HG03520 (cell line): ENCODE data around the gene SLC2A13.
"Not testable (repeated sequence)": the region's sequence is repeated elsewhere in the genome, so short reads cannot be mapped to it uniquely, and the experiment has no call there.

Experiments
- ATAC-seq: cut with Tn5 transposase; IDR thresholded peaks from one replicate; pipeline ENCODE4 v1.9.1; 2021; ENCODE audit warnings: mild to moderate bottlenecking, moderate library complexity; ENCODE audit not compliant: unreplicated experiment

Gene SLC2A13

DNA sequence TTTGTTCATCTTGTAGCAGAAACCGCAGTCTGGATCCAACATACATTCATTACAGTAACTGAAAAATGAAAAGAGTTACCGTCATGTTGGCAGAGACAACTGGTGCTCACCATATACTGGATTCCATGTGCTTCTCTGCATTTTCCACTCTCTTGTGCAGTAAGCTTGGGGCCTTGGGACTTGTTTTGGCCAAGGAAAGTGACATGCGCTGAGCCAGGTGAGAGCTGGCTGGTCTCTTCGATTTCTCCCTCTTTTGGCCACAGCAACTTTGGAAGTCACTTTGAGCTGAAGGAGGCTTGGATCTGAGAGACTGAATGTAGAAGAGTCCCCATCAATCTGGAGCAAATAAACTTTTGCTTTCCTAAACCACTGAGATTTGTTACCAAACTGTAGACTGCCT is 275.7 kb downstream of the SLC2A13 start:
- no peak for ATAC-seq

DNA sequence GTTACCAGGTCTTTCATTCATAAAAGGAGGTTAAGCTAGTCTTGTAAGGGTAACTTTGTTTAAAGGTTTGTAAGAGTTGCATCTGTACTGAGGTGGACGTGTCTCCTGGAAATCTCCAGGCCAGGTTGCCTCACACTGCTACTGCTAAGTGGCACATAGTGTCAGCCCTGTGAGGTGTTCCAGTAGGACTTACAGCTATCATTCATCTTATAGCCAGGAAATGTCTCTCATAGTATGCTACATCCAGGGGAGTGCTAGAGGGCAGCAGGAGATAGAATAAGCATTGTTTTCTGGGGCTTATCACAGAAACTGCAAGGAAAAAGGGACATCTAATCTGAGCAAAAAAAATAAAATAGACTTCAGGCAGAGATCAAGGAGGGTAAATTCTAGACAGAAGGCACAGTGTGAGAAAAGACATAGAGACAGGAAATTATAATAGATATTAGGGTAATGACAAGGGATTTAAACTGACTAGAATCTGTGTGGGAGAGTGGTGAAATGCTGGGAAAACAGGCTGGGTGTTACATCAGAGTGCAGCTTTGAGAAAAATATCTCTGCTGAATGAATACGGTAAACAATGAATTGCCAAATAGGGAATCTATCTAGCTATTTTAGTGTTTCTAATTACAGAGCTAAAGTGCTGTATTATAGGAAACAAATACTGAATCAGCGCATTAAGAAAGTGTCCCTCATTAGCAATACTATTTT is 281.2 kb downstream of the SLC2A13 start:
- no peak for ATAC-seq

DNA sequence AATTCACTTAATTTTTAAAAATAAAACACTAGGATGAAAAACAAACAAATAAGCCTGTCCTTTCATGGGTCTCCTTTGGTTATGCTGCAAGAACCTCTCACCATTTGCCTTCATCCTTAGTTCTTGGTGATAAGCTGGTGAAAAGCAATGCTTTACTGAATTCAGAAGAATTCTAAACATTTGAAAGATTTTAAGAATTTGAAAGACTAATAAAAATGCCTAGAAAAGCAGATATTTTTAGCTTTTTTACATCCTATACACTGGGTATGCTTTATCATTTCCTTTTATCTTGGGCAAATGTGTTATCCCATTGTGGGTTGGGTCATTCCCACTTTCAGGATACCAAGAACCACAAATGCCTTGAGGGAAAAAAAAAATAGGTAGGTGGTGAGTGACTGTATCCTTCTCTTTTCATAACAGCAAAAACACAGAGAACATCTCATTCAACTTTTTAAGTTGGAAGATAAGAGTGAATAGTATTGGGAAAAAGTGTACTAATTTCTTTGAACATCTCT is 289.2 kb downstream of the SLC2A13 start:
- ATAC-seq: no peak

DNA sequence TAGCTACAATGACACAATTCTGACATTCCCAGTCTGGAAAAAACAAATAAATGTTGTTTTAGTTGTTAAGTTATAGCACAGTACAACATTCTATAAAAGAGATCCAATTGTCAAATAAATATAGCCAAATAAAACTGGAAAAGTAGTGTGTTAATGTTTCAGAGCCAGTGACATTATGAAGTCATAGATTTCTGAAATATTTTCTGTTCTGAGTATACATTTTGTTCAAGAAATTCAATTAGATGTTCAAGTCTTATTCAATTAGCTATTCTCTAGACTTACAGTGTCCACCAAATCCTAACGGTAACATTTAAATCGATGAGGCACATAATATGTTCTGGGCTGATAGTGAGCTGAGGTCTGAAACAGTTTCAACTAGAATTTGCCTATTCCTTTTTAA is 290.1 kb downstream of the SLC2A13 start:
- ATAC-seq: no peak

DNA sequence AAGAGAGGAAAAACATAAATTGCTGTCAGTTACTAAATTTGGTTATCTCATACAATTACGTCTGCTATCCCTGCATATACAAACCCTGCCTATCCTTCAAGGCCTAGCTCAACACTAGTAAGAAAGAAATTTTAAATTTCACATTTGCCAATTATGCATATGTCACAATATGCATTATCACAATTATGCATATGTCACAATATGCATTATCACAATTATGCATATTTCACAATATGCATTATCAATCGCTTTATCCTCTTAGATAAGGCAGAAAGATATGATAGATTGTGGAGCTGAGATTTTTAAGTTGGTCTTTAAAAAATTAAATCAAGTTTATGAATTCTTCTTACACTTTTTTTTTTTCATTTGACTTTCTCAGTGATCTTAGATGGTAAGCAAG is 291.3 kb downstream of the SLC2A13 start:
- ATAC-seq: no peak

DNA sequence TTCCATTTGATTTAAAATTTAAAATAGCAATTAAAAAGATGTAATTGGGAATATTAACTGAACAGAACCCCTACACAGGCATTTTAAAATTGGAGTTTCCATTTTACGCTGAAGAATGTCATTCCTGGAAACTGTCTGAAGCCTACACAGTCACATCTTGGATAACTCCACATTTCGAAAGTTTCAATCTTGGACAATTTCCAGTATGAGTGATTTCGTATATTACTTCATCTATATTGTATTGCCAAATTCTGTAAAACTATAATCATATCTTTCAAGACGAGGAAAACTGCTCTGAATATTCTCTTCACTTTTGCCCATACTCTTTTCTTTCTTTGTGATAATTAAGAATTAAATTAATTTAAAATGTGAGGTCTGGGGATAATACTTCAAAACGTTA is 292.1 kb downstream of the SLC2A13 start:
- no peak for ATAC-seq

DNA sequence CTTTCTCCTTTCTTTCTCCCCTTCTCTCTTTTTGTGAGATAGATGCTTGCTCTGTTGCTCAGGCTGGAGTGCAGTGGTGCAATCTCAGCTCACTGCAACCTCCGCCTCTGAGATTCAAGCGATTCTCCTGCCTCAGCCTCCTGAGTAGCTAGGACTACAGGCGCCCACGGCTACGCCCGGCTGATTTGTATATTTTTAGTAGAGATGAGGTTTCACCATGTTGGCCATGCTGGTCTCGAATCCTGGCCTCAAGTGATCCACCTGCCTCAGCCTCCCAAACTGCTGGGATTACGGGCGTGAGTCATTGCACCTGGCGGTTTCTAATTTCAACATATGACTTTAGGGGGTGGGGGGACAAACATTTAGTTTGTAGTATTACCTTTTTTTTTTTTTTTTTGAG is 293.4 kb downstream of the SLC2A13 start:
- not testable (repeated sequence) for ATAC-seq

DNA sequence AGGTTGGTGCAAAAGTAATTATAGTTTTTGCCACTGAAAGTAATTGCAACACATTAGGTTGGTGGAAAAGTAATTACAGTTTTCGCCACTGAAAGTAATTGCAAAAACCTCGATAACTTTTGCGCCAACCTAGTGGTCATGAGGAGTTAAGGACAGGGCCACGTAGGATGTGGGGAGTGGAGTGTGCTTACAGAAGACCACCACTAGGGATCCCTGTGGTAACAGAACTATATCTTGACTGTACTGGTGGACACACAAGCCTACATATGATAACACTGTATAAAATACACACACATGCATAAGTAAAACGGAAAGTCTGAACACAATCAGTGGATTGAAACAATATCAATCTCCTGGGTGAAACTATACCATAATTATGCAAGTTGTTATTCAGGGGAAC is 298.8 kb downstream of the SLC2A13 start:
- ATAC-seq: peak; percentile 67

DNA sequence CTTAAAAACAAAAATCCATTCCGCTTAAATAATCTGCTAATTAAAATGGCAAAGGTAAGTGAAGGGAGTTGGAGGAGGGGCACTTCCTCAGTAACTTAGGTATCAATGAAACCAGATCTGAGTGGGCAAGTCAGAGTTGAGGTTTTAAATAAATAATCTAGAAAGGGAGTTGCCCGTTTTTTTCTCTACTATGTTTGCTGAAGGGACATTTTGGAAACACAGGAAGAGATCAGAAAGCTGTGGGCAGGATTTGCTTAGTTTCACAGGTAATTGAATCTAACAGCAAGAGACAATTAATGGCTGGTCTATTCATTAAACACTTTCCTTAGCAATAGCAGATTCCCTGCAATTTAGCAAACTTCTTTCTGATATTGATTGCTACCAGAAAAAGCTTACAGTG is 300.2 kb downstream of the SLC2A13 start:
- no peak for ATAC-seq

DNA sequence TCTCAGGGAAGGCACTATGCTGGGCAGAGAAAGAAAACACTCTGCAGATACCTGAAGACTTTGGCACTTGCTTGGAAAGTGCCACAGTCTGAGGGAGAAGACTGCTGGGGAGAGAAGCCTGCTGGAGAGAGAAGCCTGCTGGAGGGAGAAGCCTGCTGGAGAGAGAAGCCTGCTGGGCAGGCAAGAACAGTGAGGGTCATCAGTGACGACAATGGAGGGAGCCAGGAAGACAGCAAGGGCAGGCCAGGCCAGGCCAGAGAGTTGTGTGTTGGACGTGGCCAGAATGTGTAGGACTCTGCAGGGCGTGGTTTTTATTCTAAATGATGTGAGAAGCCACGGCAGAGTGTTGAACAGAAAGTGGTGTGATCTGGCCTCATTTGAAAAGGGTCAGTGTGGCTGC is 301.0 kb downstream of the SLC2A13 start:
- ATAC-seq: no peak

DNA sequence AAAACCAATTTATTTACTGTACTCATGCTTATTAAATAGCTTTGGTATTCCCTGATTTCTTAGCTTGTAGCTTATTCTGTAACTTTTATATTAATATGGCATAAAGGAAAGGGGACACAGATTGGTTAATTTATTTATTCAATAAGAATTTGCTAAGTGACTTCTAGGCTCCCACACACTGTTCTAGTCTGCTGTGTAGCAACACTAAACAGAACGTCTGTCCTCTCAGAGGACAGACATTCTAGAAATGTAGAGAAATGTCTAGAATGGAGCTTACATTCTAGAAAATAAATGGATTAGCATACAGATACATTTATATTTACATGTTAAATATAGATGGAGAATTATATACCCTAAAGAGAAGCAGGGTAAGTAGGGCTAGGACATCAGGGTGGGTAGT is 301.4 kb downstream of the SLC2A13 start:
- ATAC-seq: no peak

DNA sequence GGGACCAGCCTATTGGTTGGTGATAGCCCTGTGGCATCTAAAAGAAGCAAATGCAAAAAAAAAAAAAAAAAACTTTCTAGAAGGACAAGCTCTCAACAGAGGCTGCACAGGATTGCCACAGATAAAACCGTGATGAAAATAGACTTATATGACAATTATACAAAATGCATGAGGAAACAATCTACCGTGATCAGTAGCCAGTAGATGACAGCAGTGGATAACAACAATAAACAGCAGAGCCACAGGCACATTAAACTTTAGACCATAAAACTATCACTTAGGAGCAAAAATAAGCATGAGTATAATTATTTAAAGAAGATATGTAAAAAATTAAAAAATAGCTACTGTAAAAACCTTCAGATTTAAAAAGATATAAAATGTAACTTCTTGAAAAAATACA is 302.7 kb downstream of the SLC2A13 start:
- ATAC-seq: no peak

DNA sequence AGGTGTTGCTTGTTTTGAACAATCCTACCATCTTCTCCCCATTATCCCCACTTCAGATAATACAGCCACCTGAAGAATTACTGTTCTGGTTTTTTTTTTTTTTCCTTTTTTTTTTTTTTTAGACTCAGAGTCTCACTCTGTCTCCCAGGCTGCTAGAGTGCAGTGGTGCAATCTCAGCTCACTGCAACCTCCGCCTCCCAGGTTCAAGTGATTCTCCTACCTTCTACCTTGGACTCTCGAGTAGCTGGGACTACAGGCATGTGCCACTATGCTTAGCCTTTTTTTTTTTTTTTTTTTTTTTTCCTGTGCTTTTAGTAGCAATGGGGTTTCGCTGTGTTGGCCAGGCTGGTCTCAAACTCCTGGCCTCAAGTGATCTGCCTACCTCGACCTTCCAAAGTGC is 306.9 kb downstream of the SLC2A13 start:
- no peak for ATAC-seq

DNA sequence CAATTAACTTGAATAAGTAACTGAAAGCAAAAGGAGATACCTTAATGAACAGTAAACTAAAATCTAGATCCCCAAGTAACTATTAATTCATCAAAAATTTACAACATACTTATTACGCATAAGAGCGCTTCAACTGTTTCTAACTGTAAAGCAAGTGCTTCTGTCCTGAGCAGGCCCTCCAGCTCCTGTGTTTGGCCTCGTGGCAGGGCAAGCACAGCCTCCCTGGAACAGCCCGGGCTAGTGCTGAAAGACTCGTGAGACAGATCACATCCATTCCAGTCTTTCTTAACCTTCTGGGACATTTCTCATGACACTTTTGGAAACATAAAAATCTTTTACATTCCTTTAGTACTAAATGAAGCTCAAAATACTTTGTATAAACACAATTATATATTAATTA is 307.5 kb downstream of the SLC2A13 start:
- ATAC-seq: no peak

DNA sequence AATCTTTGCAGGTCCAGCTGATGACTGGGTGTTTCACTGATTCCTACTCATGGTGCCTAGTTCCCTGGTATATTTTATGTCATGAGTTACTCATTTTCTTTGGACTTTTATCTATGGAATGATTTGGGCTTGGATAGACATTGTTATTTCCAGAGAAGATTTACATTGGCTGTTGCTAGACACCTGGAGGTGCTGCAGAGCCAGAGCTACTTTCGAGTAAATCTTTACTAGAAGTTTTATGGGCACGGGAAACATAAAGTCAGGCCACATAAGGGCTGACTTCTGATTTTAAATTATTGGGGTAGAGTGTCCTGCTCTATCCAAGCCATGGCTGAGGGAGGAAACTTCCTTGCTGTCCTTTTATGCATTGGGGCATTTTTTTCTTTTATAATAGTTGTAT is 310.4 kb downstream of the SLC2A13 start:
- ATAC-seq: no peak

DNA sequence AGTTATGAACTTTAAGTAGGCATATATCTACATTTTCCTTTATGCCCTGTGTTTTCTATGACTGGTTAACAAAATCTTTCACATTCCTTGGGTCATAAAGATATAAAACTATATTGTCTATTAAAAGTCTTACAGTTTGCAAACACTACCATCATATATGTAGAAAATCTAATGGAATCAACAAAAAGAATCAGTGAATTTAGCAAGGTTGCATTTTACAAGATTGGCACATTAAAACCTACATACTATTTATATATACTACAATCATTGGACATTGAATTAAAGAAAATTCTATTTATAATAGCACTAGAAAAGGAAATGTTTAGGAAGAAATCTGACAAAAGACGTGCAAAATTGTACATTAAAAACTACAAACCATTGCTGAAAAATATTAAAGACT is 312.9 kb downstream of the SLC2A13 start:
- ATAC-seq: no peak

DNA sequence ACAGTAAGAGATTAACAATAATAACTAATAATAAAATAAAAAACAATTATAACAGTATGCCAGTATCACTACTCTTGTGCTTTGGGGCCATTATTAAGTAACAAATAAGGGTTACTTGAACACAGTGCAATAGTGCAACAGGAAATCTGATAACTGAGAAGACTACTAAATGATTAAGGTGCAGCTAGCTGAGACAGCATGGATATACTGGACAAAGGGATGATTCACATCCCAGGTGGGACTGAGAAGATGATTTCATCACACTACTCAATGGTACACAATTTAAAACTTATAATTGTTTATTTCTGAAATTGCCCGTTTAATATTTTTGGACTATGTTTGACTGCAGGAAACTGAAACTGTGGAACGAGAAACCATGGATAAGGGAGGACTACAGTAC is 317.6 kb downstream of the SLC2A13 start:
- ATAC-seq: no peak

DNA sequence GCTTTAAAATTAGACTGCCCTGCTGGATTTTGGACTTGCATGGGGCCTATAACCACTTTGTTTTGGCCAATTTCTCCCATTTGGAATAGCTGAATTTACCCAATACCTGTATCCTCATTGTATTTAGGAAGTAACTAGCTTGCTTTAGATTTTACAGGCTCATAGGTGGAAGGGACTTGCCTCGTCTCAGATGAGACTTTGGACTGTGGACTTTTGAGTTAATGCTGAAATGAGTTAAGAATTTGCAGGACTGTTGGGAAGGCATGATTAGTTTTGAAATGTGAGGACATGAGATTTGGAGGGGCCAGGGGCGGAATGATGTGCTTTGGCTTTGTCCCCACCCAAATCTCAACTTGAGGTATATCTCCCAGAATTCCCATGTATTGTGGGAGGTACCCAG is 320.1 kb downstream of the SLC2A13 start:
- ATAC-seq: not testable (repeated sequence)

DNA sequence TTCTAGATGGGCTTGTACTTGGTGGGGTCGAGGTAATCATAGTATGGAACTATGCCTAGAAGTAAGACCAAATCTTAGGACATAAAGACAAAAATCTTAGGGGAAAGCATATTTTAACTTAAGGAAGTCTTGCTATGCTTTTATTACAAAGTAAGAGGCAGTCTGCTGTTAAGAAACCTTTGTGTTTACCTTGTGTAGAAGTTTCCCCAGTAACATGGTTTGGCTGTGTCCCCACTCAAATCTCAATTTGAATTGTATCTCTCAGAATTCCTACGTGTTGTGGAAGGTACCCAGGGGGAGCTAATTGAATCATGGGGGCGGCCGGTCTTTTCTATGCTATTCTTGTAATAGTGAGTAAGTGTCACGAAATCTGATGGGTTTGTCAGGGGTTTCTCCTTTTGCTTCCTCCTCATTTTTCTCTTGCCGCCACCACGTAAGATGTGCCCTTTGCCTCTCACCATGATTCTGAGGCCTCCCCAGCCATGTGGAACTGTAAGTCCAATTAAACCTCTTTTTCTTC is 323.8 kb downstream of the SLC2A13 start:
- ATAC-seq: no peak

DNA sequence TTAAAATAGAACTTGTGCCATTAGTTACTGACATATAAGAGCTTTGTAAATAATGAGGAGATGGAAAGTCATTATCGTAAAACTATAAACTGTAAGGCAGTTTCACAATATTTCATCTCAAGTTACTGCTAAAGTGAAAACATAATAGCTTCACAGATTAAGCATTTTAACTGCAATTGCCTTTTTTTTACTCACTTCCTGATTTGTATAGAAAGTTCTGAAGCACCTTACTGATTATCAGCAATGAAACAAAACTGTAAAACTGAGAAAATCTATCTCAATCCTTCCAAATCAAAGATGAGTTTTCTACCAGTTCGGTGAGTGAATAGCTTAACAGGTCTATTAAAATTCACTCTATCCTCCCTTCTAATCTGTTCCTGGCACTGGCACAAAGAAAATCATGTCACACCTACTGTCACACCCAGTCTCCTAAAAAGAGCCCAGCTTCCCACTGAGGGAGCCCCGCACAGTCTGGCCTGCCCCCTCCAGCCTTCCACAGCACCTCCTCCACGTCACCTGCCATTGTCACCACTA is 324.9 kb downstream of the SLC2A13 start:
- ATAC-seq: no peak

DNA sequence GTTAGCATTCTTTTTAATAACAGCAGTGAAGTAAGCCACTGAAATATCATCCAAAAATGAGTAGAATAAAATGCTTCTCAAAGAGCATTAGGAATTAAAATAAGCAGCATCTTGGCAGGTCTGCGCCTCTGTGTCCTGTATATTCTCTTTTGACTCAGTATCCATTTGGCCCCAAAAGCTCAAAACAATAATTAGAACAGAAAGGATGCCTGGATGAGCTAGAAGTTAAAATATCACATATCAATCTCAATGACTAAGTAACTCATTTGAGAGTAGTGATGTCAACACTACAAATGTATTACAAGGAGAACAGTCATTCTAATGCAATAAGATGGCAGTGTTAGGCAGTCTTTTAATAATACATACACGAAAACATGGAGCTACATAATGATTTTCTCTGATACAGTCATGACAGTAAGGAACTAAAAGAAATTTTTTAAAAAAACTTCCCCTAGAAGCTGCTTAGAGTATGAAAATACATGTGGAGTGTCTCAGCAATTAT is 325.4 kb downstream of the SLC2A13 start:
- no peak for ATAC-seq

DNA sequence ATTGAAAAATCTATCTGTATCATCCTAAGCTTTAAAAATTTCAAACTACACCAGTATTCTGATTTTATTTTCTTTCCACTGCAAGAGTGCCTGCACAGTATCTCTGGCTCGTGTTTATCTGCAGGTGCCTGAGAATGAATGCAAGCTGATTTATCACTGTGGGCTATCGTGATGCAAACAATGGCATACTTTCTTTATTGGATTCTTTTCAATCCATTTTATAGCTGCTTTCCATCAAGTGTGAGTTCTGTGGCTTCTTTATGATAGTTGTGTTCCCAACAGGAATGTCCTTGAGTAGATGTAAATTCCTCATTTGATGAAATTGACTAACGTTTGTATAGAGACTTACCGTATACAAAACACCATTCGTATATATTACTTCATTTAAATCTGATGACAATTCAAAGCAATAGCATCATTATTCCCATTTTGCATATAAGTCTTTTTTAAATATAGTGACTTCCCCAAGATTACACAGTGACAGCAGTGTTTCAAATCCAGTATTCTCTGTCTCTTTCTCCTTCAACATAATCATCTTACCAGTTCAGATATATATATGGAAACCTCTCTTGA is 326.0 kb downstream of the SLC2A13 start:
- no peak for ATAC-seq
